Occipital lobe (tissue), 2 donors: Measurements from ENCODE around the gene MYO5B. TPM values are rescaled to one million over a fixed set of nuclear protein-coding genes. Genes with fewer than 3 reads are reported as not detected.

Experiments used
- DNase-seq: peaks from one replicate; lab custom pipeline; 2025; lab: John Stamatoyannopoulos, UW
- total RNA-seq: library from RNA; depleted of rRNA; stranded (reverse); fragments of >200 nt; gene quantifications from one replicate; pipeline ENCODE4 v1.2.3, GENCODE V29; 2014

Gene MYO5B
- total RNA-seq, 1 donor from 2014 or later, result 30.7 TPM

- no peak for DNase-seq
Observed at GRCh38 chr18:50072146-50072545, 122.8 kb downstream of the MYO5B start.

- no peak for DNase-seq
Observed at GRCh38 chr18:50071397-50071796, 123.5 kb downstream of the MYO5B start.

- DNase-seq, result no peak
Observed at GRCh38 chr18:50069422-50069821, 125.5 kb downstream of the MYO5B start.

- no peak for DNase-seq
Observed at GRCh38 chr18:50065527-50065926, 129.4 kb downstream of the MYO5B start.

- no peak for DNase-seq
Observed at GRCh38 chr18:50065039-50065438, 129.9 kb downstream of the MYO5B start.

- no peak for DNase-seq
Observed at GRCh38 chr18:50061876-50062517, 132.9 kb downstream of the MYO5B start.

GRCh38 chr18:50060822-50061221 lies 134.1 kb downstream of the MYO5B start:
- no peak for DNase-seq

- DNase-seq, result no peak
Observed at GRCh38 chr18:50058731-50059130, 136.2 kb downstream of the MYO5B start.

GRCh38 chr18:50057009-50057408 lies 137.9 kb downstream of the MYO5B start:
- DNase-seq, result no peak

GRCh38 chr18:50056185-50056584 lies 138.8 kb downstream of the MYO5B start:
- no peak for DNase-seq

- DNase-seq, result no peak
Observed at GRCh38 chr18:50055488-50055887, 139.5 kb downstream of the MYO5B start.

GRCh38 chr18:50053111-50053510 lies 141.8 kb downstream of the MYO5B start:
- DNase-seq, result peak; percentile 8

GRCh38 chr18:50051288-50051687 lies 143.7 kb downstream of the MYO5B start:
- DNase-seq, result no peak

GRCh38 chr18:50045126-50045525 lies 149.8 kb downstream of the MYO5B start:
- no peak for DNase-seq

GRCh38 chr18:50044402-50044801 lies 150.5 kb downstream of the MYO5B start:
- DNase-seq, result no peak

GRCh38 chr18:50042611-50043010 lies 152.3 kb downstream of the MYO5B start:
- no peak for DNase-seq

- DNase-seq, result no peak
Observed at GRCh38 chr18:50039746-50040145, 155.2 kb downstream of the MYO5B start.

- no peak for DNase-seq
Observed at GRCh38 chr18:50038448-50038847, 156.5 kb downstream of the MYO5B start.

GRCh38 chr18:50034029-50034428 lies 160.9 kb downstream of the MYO5B start:
- no peak for DNase-seq

- DNase-seq, result no peak
Observed at GRCh38 chr18:50033004-50033403, 161.9 kb downstream of the MYO5B start.

- DNase-seq, result no peak
Observed at GRCh38 chr18:50030146-50030545, 164.8 kb downstream of the MYO5B start.

- DNase-seq, result no peak
Observed at GRCh38 chr18:50027996-50028395, 167.0 kb downstream of the MYO5B start.

- DNase-seq, result no peak
Observed at GRCh38 chr18:50024466-50024865, 170.5 kb downstream of the MYO5B start.

- DNase-seq, result no peak
Observed at GRCh38 chr18:50022985-50023384, 172.0 kb downstream of the MYO5B start.
